NB4 (cell line): ENCODE results near the gene ZNF512.
A peak's percentile ranks its signal among the peaks of the same experiment; 100 is the strongest.
"Not testable (repeated sequence)": the region's sequence is repeated elsewhere in the genome, so short reads cannot be mapped to it uniquely, and the experiment has no call there.

ENCODE experiments used
- DNase-seq: peaks from one replicate; pipeline ENCODE4 v3.0.0; 2010; ENCODE audit warnings: low read depth
- H3K4me3 ChIP-seq: one replicate; pipeline ENCODE4 v1.5.1; 2011; ENCODE audit warnings: mild to moderate bottlenecking, low read depth, low read length, moderate library complexity
- MYC ChIP-seq: IDR thresholded peaks from 2 replicates; pipeline ENCODE4 v1.6.1; 2011; ENCODE audit warnings: low read depth, low read length
- POLR2A ChIP-seq: IDR thresholded peaks from 2 replicates; pipeline ENCODE4 v1.6.1; 2011; ENCODE audit warnings: mild to moderate bottlenecking; ENCODE audit not compliant: insufficient read length; ENCODE audit errors: extremely low read depth
- TF ChIP-seq, protein P1 (sequence below): IDR thresholded peaks from one replicate; pipeline ENCODE4 v1.5.1; 2012; ENCODE audit warnings: low read depth, low read length
- TF ChIP-seq, protein P2 (sequence below): IDR thresholded peaks from 2 replicates; pipeline ENCODE4 v1.6.1; 2011; ENCODE audit warnings: low read depth, low read length

Gene ZNF512, protein sequence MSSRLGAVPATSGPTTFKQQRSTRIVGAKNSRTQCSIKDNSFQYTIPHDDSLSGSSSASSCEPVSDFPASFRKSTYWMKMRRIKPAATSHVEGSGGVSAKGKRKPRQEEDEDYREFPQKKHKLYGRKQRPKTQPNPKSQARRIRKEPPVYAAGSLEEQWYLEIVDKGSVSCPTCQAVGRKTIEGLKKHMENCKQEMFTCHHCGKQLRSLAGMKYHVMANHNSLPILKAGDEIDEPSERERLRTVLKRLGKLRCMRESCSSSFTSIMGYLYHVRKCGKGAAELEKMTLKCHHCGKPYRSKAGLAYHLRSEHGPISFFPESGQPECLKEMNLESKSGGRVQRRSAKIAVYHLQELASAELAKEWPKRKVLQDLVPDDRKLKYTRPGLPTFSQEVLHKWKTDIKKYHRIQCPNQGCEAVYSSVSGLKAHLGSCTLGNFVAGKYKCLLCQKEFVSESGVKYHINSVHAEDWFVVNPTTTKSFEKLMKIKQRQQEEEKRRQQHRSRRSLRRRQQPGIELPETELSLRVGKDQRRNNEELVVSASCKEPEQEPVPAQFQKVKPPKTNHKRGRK

DNA sequence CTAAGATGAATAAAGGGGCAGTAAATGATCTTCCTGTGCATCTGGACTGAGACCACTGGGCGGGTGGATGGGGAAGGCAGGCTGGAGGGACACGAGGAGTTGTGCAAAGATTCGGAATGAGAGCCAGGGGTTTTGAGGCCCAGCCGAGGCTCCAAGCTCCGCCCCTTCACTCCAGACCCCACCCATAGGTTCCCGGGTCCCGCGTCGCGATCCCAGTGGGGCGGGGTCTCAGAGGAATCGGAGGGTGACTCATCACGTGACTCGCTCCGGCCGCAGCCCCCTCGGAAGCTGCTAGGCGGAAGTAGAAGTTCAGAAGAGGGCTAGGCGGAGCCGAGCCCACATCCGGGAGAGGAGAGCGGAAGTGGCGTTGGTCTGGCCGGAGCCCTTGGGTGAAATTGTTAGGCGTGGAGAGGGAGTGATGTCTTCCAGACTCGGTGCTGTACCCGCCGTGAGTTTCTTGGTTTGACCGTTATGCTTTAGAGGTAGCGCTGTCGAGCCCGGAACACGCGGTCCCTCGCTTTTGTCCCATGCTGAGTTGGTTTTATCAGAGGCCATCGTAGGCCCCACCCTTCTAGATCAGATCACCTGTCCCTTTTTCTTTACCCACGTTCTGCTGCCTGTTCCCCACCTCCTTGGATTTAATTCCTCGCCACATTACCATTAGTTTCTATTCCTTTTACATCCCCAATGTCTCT lies at the start of gene ZNF512:
Gene ZNF512 (plus strand): TSS at position 348 of the 695 bp plus-strand sequence. CDS start 71 bp downstream, at position 419.
- DNase-seq = peak; percentile 98
- peak within 1 kb of the TSS; percentile 90 for H3K4me3 ChIP-seq
- peak; percentile 82 for TF ChIP-seq POLR2A
- TF ChIP-seq MYC = peak; percentile 57; the same call in 1 of the 2 replicates
- TF ChIP-seq, protein P1, sequence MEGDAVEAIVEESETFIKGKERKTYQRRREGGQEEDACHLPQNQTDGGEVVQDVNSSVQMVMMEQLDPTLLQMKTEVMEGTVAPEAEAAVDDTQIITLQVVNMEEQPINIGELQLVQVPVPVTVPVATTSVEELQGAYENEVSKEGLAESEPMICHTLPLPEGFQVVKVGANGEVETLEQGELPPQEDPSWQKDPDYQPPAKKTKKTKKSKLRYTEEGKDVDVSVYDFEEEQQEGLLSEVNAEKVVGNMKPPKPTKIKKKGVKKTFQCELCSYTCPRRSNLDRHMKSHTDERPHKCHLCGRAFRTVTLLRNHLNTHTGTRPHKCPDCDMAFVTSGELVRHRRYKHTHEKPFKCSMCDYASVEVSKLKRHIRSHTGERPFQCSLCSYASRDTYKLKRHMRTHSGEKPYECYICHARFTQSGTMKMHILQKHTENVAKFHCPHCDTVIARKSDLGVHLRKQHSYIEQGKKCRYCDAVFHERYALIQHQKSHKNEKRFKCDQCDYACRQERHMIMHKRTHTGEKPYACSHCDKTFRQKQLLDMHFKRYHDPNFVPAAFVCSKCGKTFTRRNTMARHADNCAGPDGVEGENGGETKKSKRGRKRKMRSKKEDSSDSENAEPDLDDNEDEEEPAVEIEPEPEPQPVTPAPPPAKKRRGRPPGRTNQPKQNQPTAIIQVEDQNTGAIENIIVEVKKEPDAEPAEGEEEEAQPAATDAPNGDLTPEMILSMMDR = no peak
- TF ChIP-seq, protein P2, sequence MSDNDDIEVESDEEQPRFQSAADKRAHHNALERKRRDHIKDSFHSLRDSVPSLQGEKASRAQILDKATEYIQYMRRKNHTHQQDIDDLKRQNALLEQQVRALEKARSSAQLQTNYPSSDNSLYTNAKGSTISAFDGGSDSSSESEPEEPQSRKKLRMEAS = peak; percentile 71

DNA sequence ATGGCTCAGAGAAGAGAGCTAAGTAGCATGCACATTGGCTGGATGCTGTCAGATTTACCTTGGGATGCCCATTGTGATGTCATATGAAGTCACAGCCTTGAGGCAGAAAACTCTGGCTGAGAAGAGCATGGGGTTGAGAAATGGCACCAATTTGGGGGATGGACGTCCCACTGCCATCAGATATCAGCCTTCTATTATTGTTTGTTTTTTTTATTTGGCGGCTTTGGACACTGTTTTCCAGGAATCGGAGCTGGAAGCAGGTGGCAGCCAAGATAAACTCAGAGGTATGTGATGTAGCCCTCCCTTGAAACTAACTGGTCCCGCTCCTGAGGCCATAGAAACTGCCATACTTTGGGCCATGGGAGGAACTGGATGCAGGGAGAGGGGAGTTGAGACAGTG lies 45.6 kb upstream of the ZNF512 start:
- DNase-seq = no peak
- TF ChIP-seq, protein P1 = no peak
- TF ChIP-seq POLR2A (no peak), MYC (no peak)
- TF ChIP-seq, protein P2 = no peak
- no peak overlapping the region for H3K4me3 ChIP-seq

DNA sequence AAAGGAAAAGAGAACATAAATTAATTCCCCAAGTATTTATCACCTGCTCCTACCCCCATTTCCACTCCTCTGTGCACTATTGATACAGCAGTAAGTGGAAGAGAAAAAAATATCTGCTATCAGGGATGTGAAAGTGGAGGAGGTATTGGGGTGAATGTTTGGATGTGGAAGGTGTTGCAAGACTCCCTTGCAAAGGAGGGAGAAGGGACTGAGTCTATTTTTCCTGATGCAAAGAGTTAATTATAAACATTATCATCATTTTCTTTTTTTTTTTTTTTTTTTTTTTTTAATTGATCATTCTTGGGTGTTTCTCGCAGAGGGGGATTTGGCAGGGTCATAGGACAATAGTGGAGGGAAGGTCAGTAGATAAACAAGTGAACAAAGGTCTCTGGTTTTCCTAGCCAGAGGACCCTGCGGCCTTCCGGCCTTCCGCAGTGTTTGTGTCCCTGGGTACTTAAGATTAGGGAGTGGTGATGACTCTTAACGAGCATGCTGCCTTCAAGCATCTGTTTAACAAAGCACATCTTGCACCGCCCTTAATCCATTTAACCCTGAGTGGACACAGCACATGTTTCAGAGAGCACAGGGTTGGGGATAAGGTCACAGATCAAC lies 43.9 kb upstream of the ZNF512 start:
- DNase-seq, H3K4me3 ChIP-seq: not testable (repeated sequence)

- not testable (repeated sequence) for H3K4me3 ChIP-seq, DNase-seq
These were observed 43.2 kb upstream of the ZNF512 start for GRCh38 chr2:27539649-27540048.

- DNase-seq = no peak
- H3K4me3 ChIP-seq = no peak overlapping the region
- TF ChIP-seq POLR2A = no peak
These were observed 38.6 kb upstream of the ZNF512 start for GRCh38 chr2:27544143-27544821.

DNA sequence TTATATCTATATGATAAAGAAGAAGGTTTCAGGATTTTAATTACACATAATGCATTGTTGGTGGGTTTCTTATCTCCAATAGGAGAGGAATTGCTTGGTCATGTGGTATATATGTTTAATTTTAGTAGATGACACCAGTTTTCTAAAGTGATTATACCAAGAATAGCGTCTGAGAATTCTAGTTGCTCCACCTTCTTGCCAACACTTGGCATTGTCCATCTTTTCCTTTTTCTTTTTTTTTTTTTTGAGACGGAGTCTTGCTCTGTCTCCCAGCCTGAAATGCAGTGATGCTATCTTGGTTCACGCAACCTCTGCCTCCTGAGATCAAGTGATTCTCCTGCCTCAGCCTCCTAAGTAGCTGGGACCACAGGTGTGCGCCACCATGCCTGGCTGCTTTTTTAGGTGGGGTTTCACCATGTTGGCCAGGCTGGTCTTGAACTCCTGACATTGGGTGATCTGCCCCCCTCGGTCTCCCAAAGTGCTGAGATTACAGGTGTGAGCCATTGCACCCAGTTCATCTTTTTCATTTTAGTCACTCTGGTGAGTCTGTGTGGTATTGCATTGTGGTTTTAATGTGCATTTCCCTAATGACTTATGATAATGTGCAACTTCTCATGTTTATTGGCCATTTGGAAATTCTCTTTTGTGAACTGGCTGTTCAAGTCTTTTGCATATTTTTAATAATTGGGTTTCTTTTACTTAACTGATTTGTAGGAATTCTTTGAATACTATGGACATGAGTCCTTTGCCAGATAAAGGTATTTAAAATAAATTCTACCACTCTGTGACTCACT lies 37.3 kb upstream of the ZNF512 start:
- no peak overlapping the region for H3K4me3 ChIP-seq
- no peak for DNase-seq
- TF ChIP-seq MYC = no peak
- TF ChIP-seq, protein P1 = no peak
- TF ChIP-seq, protein P2 = no peak
- no peak for TF ChIP-seq POLR2A
